HAP-1 (cell line): ENCODE results near the gene CLTRN.
"Not testable (repeated sequence)": the region's sequence is repeated elsewhere in the genome, so short reads cannot be mapped to it uniquely, and the experiment has no call there.

Experiments used
- DNase-seq, 2 experiments: peaks; one replicate each; pipeline ENCODE4 v3.0.0-alpha.2; 2016 to 2020; ENCODE audit warnings: low spot score in 2 of 2
- H3K27me3 ChIP-seq: fragments of 250-450 bp; sonication (Bioruptor Pico); 2 replicates; pipeline ENCODE4 v1.5.1; 2020; ENCODE audit warnings: low read depth, mild to moderate bottlenecking, moderate library complexity
- H3K36me3 ChIP-seq: fragments of 250-450 bp; sonication (Bioruptor Pico); replicated peaks from 2 replicates; pipeline ENCODE4 v1.5.1; 2020; ENCODE audit warnings: mild to moderate bottlenecking
- H3K4me1 ChIP-seq: fragments of 250-450 bp; sonication (Bioruptor Pico); 2 replicates; pipeline ENCODE4 v1.5.1; 2020; ENCODE audit warnings: mild to moderate bottlenecking
- H3K4me3 ChIP-seq: fragments of 250-450 bp; sonication (Bioruptor Pico); 2 replicates; pipeline ENCODE4 v1.5.1; 2020; ENCODE audit warnings: mild to moderate bottlenecking, moderate library complexity
- H3K9me3 ChIP-seq: fragments of 250-450 bp; sonication (Bioruptor Pico); 2 replicates; pipeline ENCODE4 v1.5.1; 2020; ENCODE audit warnings: mild to moderate bottlenecking, moderate library complexity
- in situ Hi-C: fragments of 300-500 bp; cut with MboI; formaldehyde crosslinking; loops from 3 replicates; pipeline ENCODE4 v1.14.3; 2020; ENCODE audit warnings: low sequenced_read_pairs, inconsistent platforms, mixed read lengths

The CLTRN gene

DNA sequence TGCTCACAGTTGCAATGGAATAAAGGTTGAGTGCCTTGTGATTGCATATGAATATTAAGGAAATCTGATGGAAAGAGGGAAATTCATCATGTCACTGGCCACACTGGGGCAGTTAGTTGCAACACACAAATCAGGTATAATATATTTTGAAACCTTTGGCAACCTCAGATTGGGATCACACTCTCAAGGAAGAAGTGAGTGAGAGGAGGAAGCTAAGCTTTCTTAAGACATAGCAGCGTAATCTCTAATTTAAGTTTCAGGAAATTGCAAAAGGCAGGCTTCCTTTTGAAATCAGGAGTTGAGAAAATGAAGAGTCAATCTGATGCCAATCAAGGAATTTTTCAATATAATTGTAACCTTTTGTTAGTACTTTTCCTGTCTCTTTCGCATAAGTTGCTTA lies 12.3 kb upstream of the CLTRN start:
- in situ Hi-C loops, result loop anchor here (25.0 kb wide), 1 partner anchor 190 kb away; the partner anchor contains the start of gene PIR
- peak overlapping the region; percentile 98 for H3K4me3 ChIP-seq

DNA sequence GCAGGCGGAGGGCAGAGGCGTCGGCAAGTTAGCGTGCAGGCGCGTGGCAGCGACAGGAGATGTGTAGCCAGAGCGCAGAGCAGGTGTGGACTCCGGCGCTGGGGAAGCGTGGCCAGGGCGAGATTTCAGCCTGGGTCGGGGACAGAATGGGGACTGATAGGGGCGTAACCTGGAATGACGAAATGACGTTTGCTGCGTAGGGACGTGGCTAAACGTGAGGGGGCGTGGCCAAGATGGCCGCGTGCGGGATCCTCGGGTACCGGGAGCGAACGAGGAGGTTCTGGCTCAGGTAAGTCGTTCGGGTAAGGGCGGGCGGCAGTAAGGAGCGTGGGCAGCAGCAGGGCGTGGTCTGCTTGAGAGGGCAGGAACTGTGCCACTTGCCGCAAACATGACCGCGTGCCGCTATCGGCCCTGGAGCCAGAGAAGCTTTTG lies 10.9 kb upstream of the CLTRN start:
- in situ Hi-C loops, result loop anchor here (25.0 kb wide), 1 partner anchor 188 kb away; the partner anchor contains the start of gene PIR
- no peaks in the 10 kb centered on the region for H3K27me3 ChIP-seq
- peaks cover 13% of the 10 kb centered on the region for H3K4me1 ChIP-seq
- peak overlapping the region; percentile 98 for H3K4me3 ChIP-seq
- H3K9me3 ChIP-seq, result no peaks in the 10 kb centered on the region
- peak; percentile 79 to 90 for DNase-seq
- peaks cover 11% of the 10 kb centered on the region for H3K36me3 ChIP-seq

More for the DNA sequence above, 12.3 kb upstream of the CLTRN start:
- Histone ChIP-seq H3K4me1 (peaks cover 13% of the 10 kb centered on the region), H3K36me3 (peaks cover 19% of the 10 kb centered on the region), H3K27me3 (no peaks in the 10 kb centered on the region), H3K9me3 (no peaks in the 10 kb centered on the region)
- DNase-seq, result no peak

DNA sequence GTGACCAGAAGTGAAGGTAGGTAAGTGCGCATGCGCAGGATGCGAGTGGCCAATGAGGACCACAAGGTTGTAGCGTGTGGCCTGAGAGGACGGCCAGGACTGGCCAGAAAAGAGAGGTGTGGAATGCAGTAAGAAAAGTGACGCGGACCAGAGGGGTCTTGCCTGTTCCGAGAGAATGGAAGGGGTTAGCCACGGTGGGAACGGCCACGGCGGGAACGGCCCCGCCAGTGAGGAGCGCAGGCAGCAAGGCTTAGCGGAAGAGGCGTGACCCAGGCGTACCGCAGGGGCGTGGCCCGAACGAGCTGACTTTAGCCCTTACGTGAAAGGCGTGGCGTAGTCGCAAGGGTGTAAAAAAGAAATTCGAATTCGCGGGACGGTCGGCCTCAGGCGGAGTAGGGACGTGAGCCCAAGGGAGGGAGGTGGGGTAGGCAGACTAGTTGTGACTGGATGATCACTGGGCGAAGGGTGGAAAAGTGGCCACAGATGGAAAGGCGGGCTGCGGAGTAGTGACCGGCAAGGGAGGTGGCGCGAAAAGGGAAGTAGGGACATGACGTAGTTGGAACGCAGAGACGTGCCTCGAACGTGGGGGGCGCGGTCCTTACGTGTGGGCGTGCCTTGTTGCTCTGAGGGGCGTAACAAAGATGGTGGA lies 10.4 kb upstream of the CLTRN start:
- in situ Hi-C loops, result loop anchor here (25.0 kb wide), 1 partner anchor 188 kb away; the partner anchor contains the start of gene PIR
- peak overlapping the region; percentile 98 for H3K4me3 ChIP-seq
- DNase-seq, result peak; percentile 94
- peaks cover 11% of the 10 kb centered on the region for H3K36me3 ChIP-seq
- peaks cover 13% of the 10 kb centered on the region for H3K4me1 ChIP-seq
- no peaks in the 10 kb centered on the region for H3K27me3 ChIP-seq
- no peaks in the 10 kb centered on the region for H3K9me3 ChIP-seq

DNA sequence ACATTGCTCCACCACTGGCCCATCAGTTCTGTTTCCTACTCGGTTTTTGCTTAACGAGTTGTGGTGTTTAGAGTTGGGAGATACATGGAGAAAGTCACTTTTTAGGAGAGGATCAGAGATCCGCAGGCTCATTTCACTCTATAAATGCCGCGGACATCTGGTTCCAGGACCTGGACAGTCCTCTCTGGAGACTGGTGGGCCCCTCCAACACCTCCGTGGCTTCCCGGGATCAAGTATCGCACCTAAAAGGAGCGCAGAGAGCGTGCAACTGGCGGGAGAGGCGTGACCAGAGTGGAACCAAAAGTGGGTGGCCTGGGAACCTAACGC lies 9.9 kb upstream of the CLTRN start:
- Histone ChIP-seq H3K36me3 (peaks cover 10% of the 10 kb centered on the region), H3K27me3 (no peaks in the 10 kb centered on the region), H3K9me3 (no peaks in the 10 kb centered on the region), H3K4me1 (peaks cover 13% of the 10 kb centered on the region), H3K4me3 (peak overlapping the region; percentile 98)
- in situ Hi-C loops, result no loop called here
- no peak for DNase-seq

DNA sequence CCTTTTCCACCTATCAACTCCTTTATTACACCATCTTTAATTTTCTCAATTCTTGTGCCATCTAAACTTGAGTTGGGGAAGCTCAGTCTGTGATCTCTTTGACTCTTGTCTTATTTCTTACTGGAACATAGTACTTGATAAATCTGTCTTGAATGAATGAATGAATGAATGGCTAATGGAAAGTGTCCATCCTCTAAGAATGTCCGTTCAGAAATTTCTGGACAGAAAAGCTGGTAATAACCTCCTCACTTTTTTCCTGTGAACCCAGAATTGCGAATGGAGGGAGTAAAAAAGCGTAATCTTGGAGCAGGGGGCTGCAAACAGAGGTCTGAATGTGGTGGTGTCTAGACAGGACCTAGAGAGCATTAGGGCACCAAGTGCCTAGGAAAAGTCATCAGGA lies 9.4 kb upstream of the CLTRN start:
- peaks cover 6% of the 10 kb centered on the region; the same call in 1 of the 2 replicates for H3K36me3 ChIP-seq
- no peak for DNase-seq
- H3K9me3 ChIP-seq, result no peaks in the 10 kb centered on the region
- no peaks in the 10 kb centered on the region for H3K27me3 ChIP-seq
- peaks cover 11% of the 10 kb centered on the region for H3K4me1 ChIP-seq
- in situ Hi-C loops, result no loop called here
- H3K4me3 ChIP-seq, result peak overlapping the region; percentile 98

DNA sequence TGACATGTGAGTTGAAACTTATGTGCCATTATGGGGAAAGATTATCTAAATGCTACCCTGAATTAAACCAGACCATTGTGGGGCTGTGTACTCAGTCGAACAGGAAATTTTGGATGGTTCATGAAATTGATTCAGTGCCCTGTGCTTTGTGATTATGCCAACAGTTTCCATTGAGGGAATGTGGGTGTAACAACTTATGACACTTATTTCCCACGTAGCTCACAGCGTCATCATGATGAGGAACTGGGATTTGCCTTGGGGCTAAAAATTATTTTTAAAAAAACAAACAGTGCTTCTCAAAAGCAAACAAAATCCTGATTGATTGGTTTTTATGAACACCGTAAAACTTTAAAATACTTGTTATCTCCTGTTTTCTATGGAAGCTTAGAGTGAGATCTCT lies 8.3 kb upstream of the CLTRN start:
- in situ Hi-C loops, result no loop called here
- Histone ChIP-seq H3K9me3 (no peaks in the 10 kb centered on the region), H3K36me3 (peaks cover 6% of the 10 kb centered on the region; the same call in 1 of the 2 replicates), H3K4me1 (peaks cover 11% of the 10 kb centered on the region), H3K4me3 (no peak overlapping the region), H3K27me3 (no peaks in the 10 kb centered on the region)
- DNase-seq, result no peak

DNA sequence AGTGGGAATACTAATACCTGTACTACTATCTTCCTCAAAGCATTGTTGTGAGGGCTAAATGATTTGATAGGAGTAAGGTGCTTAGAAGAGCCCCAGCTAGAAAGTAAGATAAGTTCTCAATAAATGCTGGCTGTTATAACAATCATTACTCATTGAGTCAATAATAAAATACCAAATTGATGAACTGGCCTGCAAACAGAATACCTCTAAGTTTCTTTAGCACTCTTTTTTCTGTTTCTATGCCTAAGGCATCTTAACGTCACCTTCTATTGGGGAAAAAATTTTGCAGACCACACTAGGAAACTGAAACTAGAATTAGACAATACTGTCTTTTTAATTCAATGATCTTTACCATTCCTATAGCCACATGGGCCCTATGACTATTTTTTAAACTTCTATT lies 1.2 kb downstream of the CLTRN start:
- Histone ChIP-seq H3K36me3 (no peaks in the 10 kb centered on the region), H3K9me3 (no peaks in the 10 kb centered on the region), H3K4me3 (no peak overlapping the region), H3K4me1 (no peaks in the 10 kb centered on the region), H3K27me3 (no peaks in the 10 kb centered on the region)
- in situ Hi-C loops, result no loop called here
- no peak for DNase-seq

DNA sequence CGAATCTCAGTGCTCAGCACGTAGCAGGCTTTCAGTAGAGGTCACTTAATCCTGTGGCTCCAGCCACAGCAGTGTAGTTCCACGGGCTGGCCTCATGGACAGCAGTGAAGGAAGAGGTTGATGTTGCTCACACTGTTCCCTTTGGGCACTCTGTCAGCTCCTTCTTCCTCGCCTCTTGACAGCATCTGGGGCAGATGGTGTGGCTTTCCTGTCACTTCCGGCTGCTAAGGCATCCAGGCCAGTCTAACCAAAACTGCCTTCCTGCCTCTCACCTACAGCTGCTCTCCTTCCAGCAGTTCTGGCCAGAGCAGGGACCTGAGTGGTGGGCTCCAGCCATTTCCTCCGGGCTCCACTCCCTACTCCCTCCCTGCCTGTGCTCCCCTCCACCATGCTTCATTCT lies 9.8 kb downstream of the CLTRN start:
- H3K36me3 ChIP-seq, H3K27me3 ChIP-seq, DNase-seq, H3K4me3 ChIP-seq, in situ Hi-C loops, H3K9me3 ChIP-seq, H3K4me1 ChIP-seq: not testable (repeated sequence)

DNA sequence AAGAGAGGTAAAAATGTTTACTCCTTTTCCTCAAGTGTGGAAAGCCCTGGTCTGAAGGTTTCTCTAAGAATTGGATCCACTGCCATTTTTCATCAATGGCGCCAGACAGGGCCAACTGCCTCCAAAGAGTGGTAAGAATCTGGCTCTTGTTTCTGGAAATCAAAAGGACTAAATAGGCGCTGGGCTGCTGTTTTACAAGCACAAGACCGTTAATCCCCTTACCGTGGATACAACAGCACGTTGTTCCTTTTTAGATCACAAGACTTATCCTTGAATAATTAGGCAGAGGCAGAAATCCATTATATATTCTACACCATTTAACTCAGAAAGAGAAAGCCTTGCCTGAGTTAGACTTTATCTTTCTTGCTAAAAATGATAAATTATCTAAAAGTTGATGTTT lies 10.6 kb downstream of the CLTRN start:
- DNase-seq, result peak; percentile 53 to 89
- Histone ChIP-seq H3K4me3 (no peak overlapping the region), H3K9me3 (no peaks in the 10 kb centered on the region), H3K4me1 (peaks cover 10% of the 10 kb centered on the region), H3K27me3 (no peaks in the 10 kb centered on the region), H3K36me3 (no peaks in the 10 kb centered on the region)
- in situ Hi-C loops, result no loop called here

DNA sequence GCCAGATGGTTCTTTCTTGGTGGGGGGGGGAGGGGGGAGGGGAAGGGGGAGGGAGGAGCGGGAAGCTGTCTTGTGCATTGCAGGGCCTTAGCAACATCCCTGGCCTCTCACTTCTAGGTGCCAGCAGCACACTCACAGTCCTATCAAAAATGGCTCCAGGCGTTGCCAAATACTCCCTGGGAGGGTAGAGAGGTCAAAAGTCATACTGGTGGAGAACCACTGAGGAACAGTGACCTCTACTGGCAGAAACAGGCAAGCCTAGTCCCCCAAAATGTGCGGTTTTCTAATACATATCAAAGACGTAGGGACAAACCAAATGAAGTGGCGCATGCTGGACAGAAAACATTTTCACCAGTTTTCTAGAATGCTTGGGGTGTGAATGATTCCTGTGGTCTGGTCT lies 17.1 kb downstream of the CLTRN start:
- H3K4me1 ChIP-seq, H3K27me3 ChIP-seq, H3K36me3 ChIP-seq, H3K9me3 ChIP-seq, in situ Hi-C loops, DNase-seq, H3K4me3 ChIP-seq: not testable (repeated sequence)

DNA sequence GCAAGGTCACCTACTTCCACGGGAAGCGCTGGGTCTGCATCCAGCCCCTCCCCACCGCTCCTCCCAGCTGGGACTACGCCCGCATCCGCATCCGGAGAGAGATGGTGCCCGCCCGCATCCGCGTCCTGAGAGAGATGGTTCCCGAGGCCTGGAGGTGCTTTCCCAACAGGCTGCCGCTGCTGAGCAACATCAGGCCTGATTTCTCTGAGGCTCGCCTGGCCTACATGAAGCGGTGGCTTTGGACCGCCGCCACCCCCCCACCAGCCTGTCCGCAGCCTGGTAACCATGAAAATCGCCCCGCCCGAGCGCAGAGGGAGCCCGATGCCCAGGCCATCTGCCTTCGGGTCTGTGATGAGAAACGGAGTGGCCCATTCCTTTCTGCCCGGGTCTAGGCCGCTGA lies 18.1 kb downstream of the CLTRN start:
- no peaks in the 10 kb centered on the region for H3K9me3 ChIP-seq
- H3K27me3 ChIP-seq, result no peaks in the 10 kb centered on the region
- H3K36me3 ChIP-seq, result no peaks in the 10 kb centered on the region
- no peak overlapping the region for H3K4me3 ChIP-seq
- no peak for DNase-seq
- H3K4me1 ChIP-seq, result 0 out of 2 replicates have a peak, but pooled peaks cover 7% of the 10 kb centered on the region
- in situ Hi-C loops, result no loop called here

DNA sequence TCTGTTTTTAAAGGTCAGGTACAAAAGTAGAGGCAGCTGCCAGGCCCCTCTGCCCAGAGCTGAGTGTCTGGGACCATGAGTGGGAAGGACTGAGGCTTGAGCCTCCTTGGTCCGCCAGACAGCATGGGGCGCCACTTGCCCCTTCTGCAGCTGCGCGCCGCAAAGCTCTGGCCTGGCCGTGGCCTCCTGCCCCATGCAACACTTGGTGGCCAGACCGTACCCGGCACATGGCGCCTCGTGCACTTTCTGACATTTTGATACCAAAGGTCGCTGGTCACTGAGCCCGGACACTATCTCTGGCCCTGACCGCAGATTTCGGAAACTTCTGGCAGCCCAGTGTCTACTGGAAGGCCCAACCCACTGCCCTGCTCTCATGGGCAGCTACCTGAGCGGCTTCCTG lies 18.6 kb downstream of the CLTRN start:
- DNase-seq, result no peak
- Histone ChIP-seq H3K27me3 (no peaks in the 10 kb centered on the region), H3K36me3 (no peaks in the 10 kb centered on the region), H3K4me3 (no peak overlapping the region), H3K9me3 (no peaks in the 10 kb centered on the region), H3K4me1 (0 out of 2 replicates have a peak, but pooled peaks cover 7% of the 10 kb centered on the region)
- in situ Hi-C loops, result no loop called here

DNA sequence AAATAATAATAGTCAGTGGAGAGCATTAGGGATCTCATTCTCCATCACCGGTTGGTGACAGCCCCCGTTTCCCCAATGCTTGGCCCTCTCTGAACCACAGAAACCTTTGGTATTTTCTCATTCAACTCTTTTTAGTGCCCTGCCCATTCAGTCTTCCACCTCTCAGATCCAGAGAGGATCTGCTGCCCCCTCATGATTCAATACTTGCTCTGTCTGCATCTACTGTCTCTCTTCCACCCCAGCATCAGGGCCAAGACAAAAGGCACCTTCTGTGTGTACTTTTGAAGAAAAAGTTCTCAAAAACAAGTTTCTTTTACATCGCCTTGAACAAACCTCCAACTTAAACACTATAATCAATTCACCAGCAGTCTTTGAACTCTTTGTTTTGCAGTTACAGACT lies 19.3 kb downstream of the CLTRN start:
- Histone ChIP-seq H3K36me3 (no peaks in the 10 kb centered on the region), H3K4me1 (0 out of 2 replicates have a peak, but pooled peaks cover 7% of the 10 kb centered on the region), H3K27me3 (no peaks in the 10 kb centered on the region), H3K4me3 (no peak overlapping the region), H3K9me3 (no peaks in the 10 kb centered on the region)
- peak; percentile 34 to 50 for DNase-seq
- in situ Hi-C loops, result no loop called here

DNA sequence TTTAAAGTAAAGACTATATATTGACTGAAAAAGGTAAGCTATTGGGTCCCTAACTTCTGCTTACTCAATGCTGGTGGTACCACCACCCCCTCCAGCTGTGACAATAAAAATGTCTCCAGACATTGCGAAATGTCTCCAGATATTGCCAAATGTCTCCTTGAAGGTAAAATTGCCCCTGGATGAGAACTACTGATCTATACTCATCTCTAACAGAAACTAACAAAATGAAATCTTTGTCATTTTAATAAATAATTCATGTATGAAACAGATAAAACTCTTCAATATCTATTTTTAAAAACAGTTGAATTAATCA lies 20.1 kb downstream of the CLTRN start:
- Histone ChIP-seq H3K27me3 (no peaks in the 10 kb centered on the region), H3K9me3 (no peaks in the 10 kb centered on the region), H3K36me3 (no peaks in the 10 kb centered on the region), H3K4me1 (0 out of 2 replicates have a peak, but pooled peaks cover 7% of the 10 kb centered on the region), H3K4me3 (no peak overlapping the region)
- in situ Hi-C loops, result no loop called here
- DNase-seq, result no peak
